ENCODE results near the gene PGPEP1. TPM values are rescaled to one million over a fixed set of nuclear protein-coding genes. Genes with fewer than 3 reads are reported as not detected.

Gene PGPEP1
- total RNA-seq, 4 donors from 2014 or later = 21.2 to 67.9 (median 38.1) TPM

DNA sequence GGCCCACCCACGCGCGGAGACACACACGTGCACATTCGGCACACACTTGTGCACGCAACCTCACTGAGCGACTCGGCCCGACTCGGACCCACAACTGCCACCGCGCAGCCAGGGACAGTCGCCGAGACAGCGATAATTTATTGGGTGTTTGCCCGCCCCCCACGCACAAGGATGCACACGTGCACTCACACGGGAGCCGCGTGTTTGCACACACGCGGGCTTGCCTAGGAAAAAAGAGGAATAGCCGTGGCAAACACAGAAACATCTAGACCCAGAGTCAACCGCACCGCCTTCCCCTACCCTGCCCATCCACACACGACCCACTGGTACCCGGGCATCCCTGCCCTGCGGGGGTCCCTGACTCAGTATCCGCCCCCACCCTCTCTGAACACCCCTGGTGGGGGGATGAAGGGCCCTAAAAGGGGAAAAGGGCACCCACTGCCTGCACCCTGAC, 77.7 kb downstream of the PGPEP1 start:
- intact Hi-C loops (cut with DNase I; ENCODE audit: low total_unique reads) = loop anchor here (10.0 kb wide), 1 partner anchor 73 kb away; the partner anchor contains the start of gene PGPEP1
- Histone ChIP-seq H3K27me3 (no peaks in the 10 kb centered on the region), H3K9me3 (no peaks in the 10 kb centered on the region), H3K27ac (peak overlapping the region; percentile 90 to 93), H3K4me1 (peaks cover 0 to 34% of the 10 kb centered on the region in 2 donors), H3K4me3 (peak overlapping the region in 1 of 2 donors; percentile 46), H3K36me3 (no peaks in the 10 kb centered on the region)
- TF ChIP-seq, protein P1, sequence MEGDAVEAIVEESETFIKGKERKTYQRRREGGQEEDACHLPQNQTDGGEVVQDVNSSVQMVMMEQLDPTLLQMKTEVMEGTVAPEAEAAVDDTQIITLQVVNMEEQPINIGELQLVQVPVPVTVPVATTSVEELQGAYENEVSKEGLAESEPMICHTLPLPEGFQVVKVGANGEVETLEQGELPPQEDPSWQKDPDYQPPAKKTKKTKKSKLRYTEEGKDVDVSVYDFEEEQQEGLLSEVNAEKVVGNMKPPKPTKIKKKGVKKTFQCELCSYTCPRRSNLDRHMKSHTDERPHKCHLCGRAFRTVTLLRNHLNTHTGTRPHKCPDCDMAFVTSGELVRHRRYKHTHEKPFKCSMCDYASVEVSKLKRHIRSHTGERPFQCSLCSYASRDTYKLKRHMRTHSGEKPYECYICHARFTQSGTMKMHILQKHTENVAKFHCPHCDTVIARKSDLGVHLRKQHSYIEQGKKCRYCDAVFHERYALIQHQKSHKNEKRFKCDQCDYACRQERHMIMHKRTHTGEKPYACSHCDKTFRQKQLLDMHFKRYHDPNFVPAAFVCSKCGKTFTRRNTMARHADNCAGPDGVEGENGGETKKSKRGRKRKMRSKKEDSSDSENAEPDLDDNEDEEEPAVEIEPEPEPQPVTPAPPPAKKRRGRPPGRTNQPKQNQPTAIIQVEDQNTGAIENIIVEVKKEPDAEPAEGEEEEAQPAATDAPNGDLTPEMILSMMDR (IDR thresholded peaks at IDR 0.05) = no peak
- TF ChIP-seq POLR2A (IDR thresholded peaks at IDR 0.05) = no peak
- DNase-seq = peak in 1 of 2 donors; percentile 72

DNA sequence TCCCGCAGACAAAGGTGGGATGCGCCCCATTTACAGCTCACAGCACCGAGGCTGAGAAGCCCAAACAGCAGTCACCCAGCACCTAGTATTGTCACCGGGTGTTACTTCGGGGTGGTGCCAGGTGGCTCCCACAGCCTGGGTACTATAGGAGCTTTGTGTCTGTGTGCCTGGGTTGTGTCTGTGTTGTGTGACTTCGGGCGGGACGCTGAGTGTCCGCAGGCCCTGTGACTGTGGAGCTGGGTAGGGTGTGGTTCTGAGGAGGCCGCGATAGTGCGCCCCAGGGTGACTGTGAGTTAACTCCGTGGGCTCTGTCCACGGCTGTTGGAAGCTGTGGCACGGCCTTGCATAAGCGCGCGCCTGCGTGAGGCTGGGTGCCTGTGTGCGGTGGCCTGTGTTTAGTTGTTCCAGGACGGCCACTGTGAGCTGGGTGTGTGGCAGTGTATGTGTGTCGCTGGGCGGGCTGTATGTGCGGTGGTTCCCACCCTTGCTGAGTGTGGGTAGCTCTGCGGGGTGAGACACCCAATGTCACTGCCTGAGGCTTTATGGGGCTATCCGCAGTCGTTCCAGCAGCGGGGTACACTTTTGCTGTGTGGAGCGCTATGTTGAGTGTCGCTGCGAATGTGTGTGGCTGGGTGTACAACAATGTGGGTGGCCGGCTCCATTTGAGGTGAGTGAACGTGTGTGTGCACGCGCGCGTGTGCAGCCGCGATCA, 78.2 kb downstream of the PGPEP1 start:
- Histone ChIP-seq H3K36me3 (no peaks in the 10 kb centered on the region), H3K4me1 (peaks cover 0 to 34% of the 10 kb centered on the region in 2 donors), H3K27me3 (no peaks in the 10 kb centered on the region), H3K9me3 (no peaks in the 10 kb centered on the region), H3K27ac (peak overlapping the region; percentile 90 to 93), H3K4me3 (peak overlapping the region; percentile 37 to 62)
- TF ChIP-seq, protein P1 (IDR thresholded peaks at IDR 0.05) = no peak
- no peak for TF ChIP-seq POLR2A (IDR thresholded peaks at IDR 0.05)
- DNase-seq = peak in 1 of 2 donors; percentile 66
- intact Hi-C loops (cut with DNase I; ENCODE audit: low total_unique reads) = loop anchor here (10.0 kb wide), 1 partner anchor 74 kb away; the partner anchor contains the start of gene PGPEP1

DNA sequence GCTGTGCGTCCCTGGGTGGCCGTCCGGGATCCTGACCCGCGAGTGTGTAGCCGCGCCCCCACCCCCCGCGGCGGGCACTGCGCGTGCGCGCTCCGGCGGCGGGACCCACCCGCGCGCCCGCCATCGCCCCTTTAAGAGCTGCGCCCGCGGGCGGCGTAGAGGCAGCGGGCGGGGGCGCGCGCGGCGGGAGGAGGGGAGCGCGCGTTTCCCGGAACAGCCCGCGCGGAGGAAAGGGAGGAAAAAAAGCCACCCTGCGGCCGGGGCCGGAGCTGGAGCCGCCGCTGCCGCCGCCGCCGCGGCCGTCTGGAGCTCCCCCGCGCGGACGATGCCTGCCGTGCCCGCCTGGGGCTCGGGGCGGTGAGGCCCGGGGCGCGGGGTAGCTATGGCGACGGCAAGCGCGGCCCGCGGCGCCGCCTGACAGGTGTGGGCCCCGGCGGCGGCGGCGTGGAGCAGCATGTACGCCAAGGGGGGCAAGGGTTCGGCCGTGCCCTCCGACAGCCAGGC, 78.8 kb downstream of the PGPEP1 start, which contains the start of gene SSBP4:
TSS of gene SSBP4 (plus strand) at position 204 of the 504 bp plus-strand sequence. CDS start at position 455, 251 bp downstream.
- intact Hi-C loops (cut with DNase I; ENCODE audit: low total_unique reads) = loop anchor here (10.0 kb wide), 1 partner anchor 74 kb away; the partner anchor contains the start of gene PGPEP1
- peak; percentile 50 to 76 for TF ChIP-seq POLR2A (IDR thresholded peaks at IDR 0.05)
- TF ChIP-seq, protein P1 (IDR thresholded peaks at IDR 0.05) = peak in 3 of 4 experiments; percentile 50 to 67 (median 66)
- peaks cover 0 to 33% of the 10 kb centered on the region in 2 donors for H3K4me1 ChIP-seq

More for the DNA sequence above, 78.8 kb downstream of the PGPEP1 start, which contains the start of gene SSBP4:
- Histone ChIP-seq H3K27me3 (no peaks in the 10 kb centered on the region), H3K27ac (peak within 1 kb of the TSS; percentile 90 to 93), H3K9me3 (no peaks in the 10 kb centered on the region), H3K36me3 (no peaks in the 10 kb centered on the region), H3K4me3 (peak within 1 kb of the TSS; percentile 37 to 62)
- DNase-seq = peak; percentile 62 to 80

Small RNAs within 50 kb of the gene (microRNA-seq; reads per million reads assigned to microRNA genes)
- not detected for gene MIR3189 (ENCODE audit: borderline microRNAs expressed, borderline replicate concordance)

Small RNAs within 50 kb of the gene (small RNA-seq; reads per million reads assigned to genes)
- gene MIR3189 (not detected), gene RN7SL513P (not detected)

Other genes with a start within 250 kb of the PGPEP1 start
- gene MAST3, start 242.8 kb upstream of the PGPEP1 start, total RNA-seq = 10 to 100 TPM in 1 of 4 donors, 1 to 10 TPM in 2, under 1 TPM in 1; 0.59 to 22.5 (median 3.8) TPM
- 10 to 100 TPM; 17.2 to 39.4 (median 29.7) TPM for gene PIK3R2, start 187.4 kb upstream of the PGPEP1 start, total RNA-seq
- gene IFI30, start 166.8 kb upstream of the PGPEP1 start, total RNA-seq = 10 to 100 TPM in 2 of 4 donors, 1 to 10 TPM in 2; 4.1 to 17.4 (median 11.4) TPM
- gene MPV17L2, start 147.4 kb upstream of the PGPEP1 start, total RNA-seq = 10 to 100 TPM in 3 of 4 donors, 1 to 10 TPM in 1; 5.2 to 19.7 (median 11.1) TPM
- 1 to 10 TPM in 1 of 4 donors, under 1 TPM in 2, not detected in 1; 0.69 to 3.8 (median 0.77) TPM for gene RAB3A, start 136.6 kb upstream of the PGPEP1 start, total RNA-seq
- gene PDE4C, start 114.2 kb upstream of the PGPEP1 start, total RNA-seq = 1 to 10 TPM in 2 of 4 donors, not detected in 2; 1.7 to 3.3 TPM
- 10 to 100 TPM in 1 of 4 donors, 1 to 10 TPM in 3; 1.0 to 41.1 (median 3.0) TPM for gene IQCN, start 66.1 kb upstream of the PGPEP1 start, total RNA-seq
- gene JUND, start 59.0 kb upstream of the PGPEP1 start, total RNA-seq = 100 to 1,000 TPM; 152 to 386 (median 290) TPM
- 100 to 1,000 TPM in 1 of 4 donors, 10 to 100 TPM in 2, 1 to 10 TPM in 1; 8.8 to 120 (median 64.2) TPM for gene LSM4, start 17.5 kb upstream of the PGPEP1 start, total RNA-seq
- gene GDF15, start 45.6 kb downstream of the PGPEP1 start, total RNA-seq = 10 to 100 TPM in 1 of 4 donors, 1 to 10 TPM in 1, under 1 TPM in 2; 0.41 to 13.1 (median 1.6) TPM
- gene LRRC25, start 57.0 kb downstream of the PGPEP1 start, total RNA-seq = 1 to 10 TPM in 2 of 4 donors, under 1 TPM in 1, not detected in 1; 0.51 to 2.3 (median 1.9) TPM
- gene SSBP4, start 78.8 kb downstream of the PGPEP1 start, total RNA-seq = 100 to 1,000 TPM in 1 of 4 donors, 10 to 100 TPM in 3; 23.6 to 105 (median 54.8) TPM
- gene ISYNA1, start 97.5 kb downstream of the PGPEP1 start, total RNA-seq = 100 to 1,000 TPM in 2 of 4 donors, 10 to 100 TPM in 2; 56.8 to 152 (median 106) TPM
- 10 to 100 TPM in 3 of 4 donors, 1 to 10 TPM in 1; 4.1 to 43.5 (median 21.7) TPM for gene ELL, start 181.5 kb downstream of the PGPEP1 start, total RNA-seq
- 100 to 1,000 TPM; 139 to 273 (median 205) TPM for gene FKBP8, start 203.0 kb downstream of the PGPEP1 start, total RNA-seq
- 100 to 1,000 TPM in 1 of 4 donors, 10 to 100 TPM in 3; 30.3 to 113 (median 82.5) TPM for gene KXD1, start 217.3 kb downstream of the PGPEP1 start, total RNA-seq
- 1,000 to 10,000 TPM in 2 of 4 donors, 100 to 1,000 TPM in 2; 295 to 1,369 (median 721) TPM for gene UBA52, start 231.3 kb downstream of the PGPEP1 start, total RNA-seq
- 100 to 1,000 TPM in 1 of 4 donors, 10 to 100 TPM in 3; 29.7 to 295 (median 74.2) TPM for gene REX1BD, start 248.2 kb downstream of the PGPEP1 start, total RNA-seq